Stimulated activated CD4-positive, alpha-beta T cell treated with anti-CD3 and anti-CD28 coated beads, Interleukin-4, amount 100 ng/mL, for 1 hour (primary cell): Measurements from ENCODE around the gene SUGCT.
"Not testable (repeated sequence)": the region's sequence is repeated elsewhere in the genome, so short reads cannot be mapped to it uniquely, and the experiment has no call there.

Experiments
- DNase-seq: peaks from one replicate; pipeline ENCODE4 v3.0.0-alpha.2; 2020

Gene SUGCT

GRCh38 chr7:40141916-40142315, 7.1 kb downstream of the SUGCT start:
- DNase-seq, result not testable (repeated sequence)

GRCh38 chr7:40145596-40146130, 10.9 kb downstream of the SUGCT start:
- not testable (repeated sequence) for DNase-seq

GRCh38 chr7:40147371-40148246, 12.8 kb downstream of the SUGCT start:
- no peak for DNase-seq

- DNase-seq, result not testable (repeated sequence)
Observed at GRCh38 chr7:40148247-40148580, 13.4 kb downstream of the SUGCT start.

- no peak for DNase-seq
Observed at GRCh38 chr7:40148671-40149070, 13.9 kb downstream of the SUGCT start.

GRCh38 chr7:40151504-40151903, 16.7 kb downstream of the SUGCT start:
- no peak for DNase-seq

GRCh38 chr7:40156988-40157387, 22.2 kb downstream of the SUGCT start:
- DNase-seq, result no peak

GRCh38 chr7:40162516-40162915, 27.7 kb downstream of the SUGCT start:
- no peak for DNase-seq

- no peak for DNase-seq
Observed at GRCh38 chr7:40165216-40165615, 30.4 kb downstream of the SUGCT start.

GRCh38 chr7:40167291-40167690, 32.5 kb downstream of the SUGCT start:
- no peak for DNase-seq

- not testable (repeated sequence) for DNase-seq
Observed at GRCh38 chr7:40168266-40168665, 33.5 kb downstream of the SUGCT start.

GRCh38 chr7:40173121-40173520, 38.3 kb downstream of the SUGCT start:
- DNase-seq, result not testable (repeated sequence)

- DNase-seq, result not testable (repeated sequence)
Observed at GRCh38 chr7:40175256-40175655, 40.5 kb downstream of the SUGCT start.

- DNase-seq, result no peak
Observed at GRCh38 chr7:40175725-40176510, 41.1 kb downstream of the SUGCT start.

GRCh38 chr7:40177071-40177470, 42.3 kb downstream of the SUGCT start:
- no peak for DNase-seq

- no peak for DNase-seq
Observed at GRCh38 chr7:40182452-40182851, 47.6 kb downstream of the SUGCT start.

- no peak for DNase-seq
Observed at GRCh38 chr7:40186586-40186985, 51.8 kb downstream of the SUGCT start.

- no peak for DNase-seq
Observed at GRCh38 chr7:40192036-40192435, 57.2 kb downstream of the SUGCT start.

- no peak for DNase-seq
Observed at GRCh38 chr7:40194745-40195144, 59.9 kb downstream of the SUGCT start.

- DNase-seq, result no peak
Observed at GRCh38 chr7:40197527-40197926, 62.7 kb downstream of the SUGCT start.

GRCh38 chr7:40199076-40199802, 64.4 kb downstream of the SUGCT start:
- no peak for DNase-seq

- no peak for DNase-seq
Observed at GRCh38 chr7:40200791-40201190, 66.0 kb downstream of the SUGCT start.

- no peak for DNase-seq
Observed at GRCh38 chr7:40202851-40203250, 68.0 kb downstream of the SUGCT start.
